Activated CD8-positive, alpha-beta T cell treated with anti-CD3 and anti-CD28 coated beads for 36 hours (primary cell): ENCODE results near the gene OR51F1. TPM values are rescaled to one million over a fixed set of nuclear protein-coding genes. Genes with fewer than 3 reads are reported as not detected.
"Not testable (repeated sequence)": the region's sequence is repeated elsewhere in the genome, so short reads cannot be mapped to it uniquely, and the experiment has no call there.

Experiments
- ATAC-seq: fragments of 200-7000 bp; cut with Tn5 transposase; one replicate; pipeline ENCODE4 v1.10.0; 2021; ENCODE audit warnings: mild to moderate bottlenecking, moderate library complexity
- CTCF ChIA-PET: fragments of 350-600 bp; sonication (Branson Sonifier 250); formaldehyde crosslinking; loops from one replicate; lab custom pipeline; 2021; ENCODE audit warnings: antibody characterized with exemption; lab: Charles Lee
- POLR2A ChIA-PET: fragments of 350-600 bp; sonication (Branson Sonifier 250); formaldehyde crosslinking; loops from one replicate; lab custom pipeline; 2021; ENCODE audit warnings: antibody characterized with exemption; lab: Charles Lee
- DNase-seq: peaks from one replicate; pipeline ENCODE4 v3.0.0-alpha.2; 2020
- H3K27ac Mint-ChIP-seq: one replicate; pipeline ENCODE4 v1.8.0; 2021; ENCODE audit warnings: mild to moderate bottlenecking, mixed read lengths
- H3K27me3 Mint-ChIP-seq: one replicate; pipeline ENCODE4 v1.8.0; 2021; ENCODE audit warnings: mixed read lengths
- H3K36me3 Mint-ChIP-seq: one replicate; pipeline ENCODE4 v1.8.0; 2021; ENCODE audit warnings: low read depth, mixed read lengths
- H3K4me1 Mint-ChIP-seq: one replicate; pipeline ENCODE4 v1.8.0; 2021; ENCODE audit warnings: low read depth, mixed read lengths
- H3K4me3 Mint-ChIP-seq: one replicate; pipeline ENCODE4 v1.8.0; 2021; ENCODE audit warnings: mild to moderate bottlenecking, moderate library complexity, mixed read lengths
- H3K9me3 Mint-ChIP-seq: one replicate; pipeline ENCODE4 v1.8.0; 2021; ENCODE audit warnings: mixed read lengths
- intact Hi-C: fragments of 100-400 bp; cut with micrococcal nuclease; formaldehyde crosslinking; loops from one replicate; pipeline ENCODE4 v1.10.0; 2022
- total RNA-seq, 2 experiments: library from RNA; stranded (reverse); gene quantifications; one replicate each; pipeline ENCODE4 v1.2.3, GENCODE V29; 2021
- TF ChIP-seq, protein P1 (sequence below): fragments of 200-600 bp; IDR thresholded peaks from one replicate; pipeline ENCODE4 v1.8.0; 2022; ENCODE audit warnings: antibody characterized with exemption, mild to moderate bottlenecking

The OR51F1 gene
- total RNA-seq, 2 experiments from 2014 or later = not detected

DNA sequence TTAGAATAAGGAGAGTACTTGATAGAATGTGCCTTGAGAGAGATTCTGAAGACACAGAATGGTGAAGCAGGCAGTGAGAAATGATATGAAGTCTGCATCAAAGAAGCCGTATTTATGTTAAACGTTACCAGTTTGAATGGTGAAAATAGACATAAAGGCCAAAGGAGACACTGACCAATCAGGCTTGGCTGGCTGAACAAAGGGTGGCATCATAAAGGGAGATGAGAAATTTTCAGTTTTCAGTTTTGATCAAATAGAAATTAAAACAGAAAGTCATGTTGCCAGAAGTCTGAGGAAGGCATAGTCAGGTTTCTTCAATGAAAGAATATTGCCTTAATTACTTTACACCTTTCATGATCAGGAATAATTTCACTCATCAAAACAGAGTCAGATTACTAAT, 6.6 kb downstream of the OR51F1 start:
- no peaks in the 10 kb centered on the region for H3K4me1 Mint-ChIP-seq
- H3K9me3 Mint-ChIP-seq = no peaks in the 10 kb centered on the region
- no peaks in the 10 kb centered on the region for H3K36me3 Mint-ChIP-seq
- POLR2A ChIA-PET = no interaction called here
- ATAC-seq (no peak), DNase-seq (no peak)
- H3K27me3 Mint-ChIP-seq = no peaks in the 10 kb centered on the region
- TF ChIP-seq, protein P1, sequence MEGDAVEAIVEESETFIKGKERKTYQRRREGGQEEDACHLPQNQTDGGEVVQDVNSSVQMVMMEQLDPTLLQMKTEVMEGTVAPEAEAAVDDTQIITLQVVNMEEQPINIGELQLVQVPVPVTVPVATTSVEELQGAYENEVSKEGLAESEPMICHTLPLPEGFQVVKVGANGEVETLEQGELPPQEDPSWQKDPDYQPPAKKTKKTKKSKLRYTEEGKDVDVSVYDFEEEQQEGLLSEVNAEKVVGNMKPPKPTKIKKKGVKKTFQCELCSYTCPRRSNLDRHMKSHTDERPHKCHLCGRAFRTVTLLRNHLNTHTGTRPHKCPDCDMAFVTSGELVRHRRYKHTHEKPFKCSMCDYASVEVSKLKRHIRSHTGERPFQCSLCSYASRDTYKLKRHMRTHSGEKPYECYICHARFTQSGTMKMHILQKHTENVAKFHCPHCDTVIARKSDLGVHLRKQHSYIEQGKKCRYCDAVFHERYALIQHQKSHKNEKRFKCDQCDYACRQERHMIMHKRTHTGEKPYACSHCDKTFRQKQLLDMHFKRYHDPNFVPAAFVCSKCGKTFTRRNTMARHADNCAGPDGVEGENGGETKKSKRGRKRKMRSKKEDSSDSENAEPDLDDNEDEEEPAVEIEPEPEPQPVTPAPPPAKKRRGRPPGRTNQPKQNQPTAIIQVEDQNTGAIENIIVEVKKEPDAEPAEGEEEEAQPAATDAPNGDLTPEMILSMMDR = no peak
- CTCF ChIA-PET = no interaction called here
- intact Hi-C loops = no loop called here
- no peak overlapping the region for H3K27ac Mint-ChIP-seq
- H3K4me3 Mint-ChIP-seq = no peak overlapping the region

DNA sequence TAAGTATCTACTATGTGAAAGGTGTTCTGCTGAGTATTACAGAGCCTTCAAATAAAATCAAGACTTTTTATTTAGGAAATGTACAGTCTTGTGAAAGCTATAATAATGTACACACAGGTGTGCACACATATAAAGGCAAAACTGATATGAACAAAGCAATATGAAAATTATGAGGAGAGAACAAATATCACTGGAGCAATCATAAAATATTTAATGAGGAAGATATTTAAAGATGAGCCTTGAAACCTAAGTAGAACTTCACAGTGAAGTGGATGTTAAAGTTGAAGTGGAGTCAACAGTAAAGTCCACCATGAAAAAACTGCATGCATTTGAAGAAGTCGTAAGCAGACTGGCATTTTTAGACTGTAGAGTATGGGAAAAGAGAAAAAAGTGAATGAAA, 18.5 kb downstream of the OR51F1 start:
- DNase-seq (no peak), ATAC-seq (no peak)
- H3K27me3 Mint-ChIP-seq = peaks cover 14% of the 10 kb centered on the region
- CTCF ChIA-PET = no interaction called here
- H3K9me3 Mint-ChIP-seq = no peaks in the 10 kb centered on the region
- H3K36me3 Mint-ChIP-seq = no peaks in the 10 kb centered on the region
- H3K27ac Mint-ChIP-seq = no peak overlapping the region
- POLR2A ChIA-PET = no interaction called here
- TF ChIP-seq, protein P1 = no peak
- H3K4me1 Mint-ChIP-seq = no peaks in the 10 kb centered on the region
- H3K4me3 Mint-ChIP-seq = no peak overlapping the region
- intact Hi-C loops = no loop called here

DNA sequence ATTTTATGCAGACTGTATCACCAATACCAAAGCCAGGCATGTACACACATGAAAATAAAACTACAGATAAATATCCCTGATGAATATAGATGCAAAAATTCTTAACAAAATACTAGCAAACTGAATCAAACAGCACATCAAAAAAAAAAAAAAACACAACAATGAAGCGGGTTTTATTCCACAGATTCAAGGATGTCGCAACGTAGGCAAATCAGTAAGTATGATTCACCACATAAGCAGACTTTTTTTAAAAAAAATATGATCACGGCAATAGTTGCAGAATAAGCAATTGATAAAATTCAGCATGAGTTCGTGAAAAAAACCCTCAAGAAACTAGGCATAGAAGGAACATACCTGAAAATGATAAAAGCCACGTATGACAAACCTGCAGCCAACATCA, 21.3 kb downstream of the OR51F1 start:
- intact Hi-C loops = no loop called here
- DNase-seq (no peak), ATAC-seq (no peak)
- Mint-ChIP-seq H3K27ac (no peak overlapping the region), H3K36me3 (no peaks in the 10 kb centered on the region), H3K4me1 (no peaks in the 10 kb centered on the region), H3K4me3 (no peak overlapping the region), H3K27me3 (peaks cover 11% of the 10 kb centered on the region), H3K9me3 (no peaks in the 10 kb centered on the region)
- TF ChIP-seq, protein P1 = no peak
- CTCF ChIA-PET = no interaction called here
- POLR2A ChIA-PET = no interaction called here

DNA sequence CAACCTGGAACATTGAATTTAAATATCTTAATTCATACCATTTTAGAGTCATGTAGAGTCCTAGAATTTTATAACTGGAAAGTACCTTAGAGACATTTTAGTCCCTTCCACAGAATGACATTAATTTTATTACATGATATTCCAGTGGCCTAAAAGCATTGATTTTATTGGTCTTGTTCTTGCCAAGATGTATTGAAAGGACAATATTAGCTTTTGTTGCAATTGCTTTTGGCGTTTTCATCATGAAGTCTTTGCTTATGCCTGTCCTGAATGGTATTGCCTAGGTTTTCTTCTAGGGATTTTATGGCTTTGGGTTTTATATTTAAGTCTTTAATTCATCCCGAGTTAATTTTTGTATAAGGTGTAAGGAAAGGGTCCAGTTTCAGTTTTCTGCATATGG, 29.0 kb downstream of the OR51F1 start:
- Mint-ChIP-seq H3K4me3 (no peak overlapping the region), H3K4me1 (no peaks in the 10 kb centered on the region)

DNA sequence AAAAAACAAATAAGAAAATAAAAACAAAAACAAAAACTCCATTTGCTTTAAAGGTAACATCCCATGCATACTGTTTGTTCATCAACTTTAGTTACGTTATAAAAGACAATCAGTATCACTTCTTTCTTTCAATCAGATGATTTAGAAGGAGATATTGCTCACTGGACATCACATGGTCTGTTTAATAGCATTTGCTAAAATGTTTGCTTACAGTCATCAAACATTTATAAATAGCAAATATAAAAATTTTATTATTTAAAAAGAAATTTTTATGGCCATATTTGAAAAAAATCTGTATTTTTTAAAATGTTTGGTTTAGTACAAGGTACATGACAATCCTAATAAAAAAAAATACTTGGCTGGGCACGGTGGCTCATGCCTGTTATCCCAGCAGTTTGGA, 42.6 kb downstream of the OR51F1 start:
- no peak for DNase-seq
- Mint-ChIP-seq H3K4me1 (no peaks in the 10 kb centered on the region), H3K27ac (no peak overlapping the region), H3K36me3 (no peaks in the 10 kb centered on the region), H3K4me3 (no peak overlapping the region), H3K27me3 (no peaks in the 10 kb centered on the region), H3K9me3 (no peaks in the 10 kb centered on the region)
- ChIA-PET CTCF (no interaction called here), POLR2A (no interaction called here)
- TF ChIP-seq, protein P1 = no peak
- intact Hi-C loops = no loop called here
- ATAC-seq = no peak

More for the DNA sequence above, 29.0 kb downstream of the OR51F1 start:
- TF ChIP-seq, protein P1 = no peak
- ATAC-seq (no peak), DNase-seq (no peak)
- Mint-ChIP-seq H3K9me3 (no peaks in the 10 kb centered on the region), H3K36me3 (no peaks in the 10 kb centered on the region), H3K27ac (no peak overlapping the region), H3K27me3 (peaks cover 6% of the 10 kb centered on the region)
- intact Hi-C loops = no loop called here
- ChIA-PET POLR2A (no interaction called here), CTCF (no interaction called here)

GRCh38 chr11:4722616-4723534, 46.9 kb downstream of the OR51F1 start:
- H3K4me3 Mint-ChIP-seq, DNase-seq, POLR2A ChIA-PET, H3K27ac Mint-ChIP-seq, ATAC-seq, intact Hi-C loops, H3K27me3 Mint-ChIP-seq, H3K9me3 Mint-ChIP-seq, CTCF ChIA-PET, H3K4me1 Mint-ChIP-seq, H3K36me3 Mint-ChIP-seq: not testable (repeated sequence)
